VCaP (cell line): Measurements from ENCODE around the gene ARHGAP33.
A peak's percentile ranks its signal among the peaks of the same experiment; 100 is the strongest.

Experiments used
- H3K27ac ChIP-seq: fragments of 450-650 bp; 2 replicates; pipeline ENCODE4 v1.5.1; 2017
- TF ChIP-seq, protein P1 (sequence below): fragments of 450-650 bp; conservative IDR thresholded peaks from 2 replicates; pipeline ENCODE4 v1.5.1; 2017; ENCODE audit warnings: mild to moderate bottlenecking, moderate library complexity

Gene ARHGAP33, protein sequence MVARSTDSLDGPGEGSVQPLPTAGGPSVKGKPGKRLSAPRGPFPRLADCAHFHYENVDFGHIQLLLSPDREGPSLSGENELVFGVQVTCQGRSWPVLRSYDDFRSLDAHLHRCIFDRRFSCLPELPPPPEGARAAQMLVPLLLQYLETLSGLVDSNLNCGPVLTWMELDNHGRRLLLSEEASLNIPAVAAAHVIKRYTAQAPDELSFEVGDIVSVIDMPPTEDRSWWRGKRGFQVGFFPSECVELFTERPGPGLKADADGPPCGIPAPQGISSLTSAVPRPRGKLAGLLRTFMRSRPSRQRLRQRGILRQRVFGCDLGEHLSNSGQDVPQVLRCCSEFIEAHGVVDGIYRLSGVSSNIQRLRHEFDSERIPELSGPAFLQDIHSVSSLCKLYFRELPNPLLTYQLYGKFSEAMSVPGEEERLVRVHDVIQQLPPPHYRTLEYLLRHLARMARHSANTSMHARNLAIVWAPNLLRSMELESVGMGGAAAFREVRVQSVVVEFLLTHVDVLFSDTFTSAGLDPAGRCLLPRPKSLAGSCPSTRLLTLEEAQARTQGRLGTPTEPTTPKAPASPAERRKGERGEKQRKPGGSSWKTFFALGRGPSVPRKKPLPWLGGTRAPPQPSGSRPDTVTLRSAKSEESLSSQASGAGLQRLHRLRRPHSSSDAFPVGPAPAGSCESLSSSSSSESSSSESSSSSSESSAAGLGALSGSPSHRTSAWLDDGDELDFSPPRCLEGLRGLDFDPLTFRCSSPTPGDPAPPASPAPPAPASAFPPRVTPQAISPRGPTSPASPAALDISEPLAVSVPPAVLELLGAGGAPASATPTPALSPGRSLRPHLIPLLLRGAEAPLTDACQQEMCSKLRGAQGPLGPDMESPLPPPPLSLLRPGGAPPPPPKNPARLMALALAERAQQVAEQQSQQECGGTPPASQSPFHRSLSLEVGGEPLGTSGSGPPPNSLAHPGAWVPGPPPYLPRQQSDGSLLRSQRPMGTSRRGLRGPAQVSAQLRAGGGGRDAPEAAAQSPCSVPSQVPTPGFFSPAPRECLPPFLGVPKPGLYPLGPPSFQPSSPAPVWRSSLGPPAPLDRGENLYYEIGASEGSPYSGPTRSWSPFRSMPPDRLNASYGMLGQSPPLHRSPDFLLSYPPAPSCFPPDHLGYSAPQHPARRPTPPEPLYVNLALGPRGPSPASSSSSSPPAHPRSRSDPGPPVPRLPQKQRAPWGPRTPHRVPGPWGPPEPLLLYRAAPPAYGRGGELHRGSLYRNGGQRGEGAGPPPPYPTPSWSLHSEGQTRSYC

DNA sequence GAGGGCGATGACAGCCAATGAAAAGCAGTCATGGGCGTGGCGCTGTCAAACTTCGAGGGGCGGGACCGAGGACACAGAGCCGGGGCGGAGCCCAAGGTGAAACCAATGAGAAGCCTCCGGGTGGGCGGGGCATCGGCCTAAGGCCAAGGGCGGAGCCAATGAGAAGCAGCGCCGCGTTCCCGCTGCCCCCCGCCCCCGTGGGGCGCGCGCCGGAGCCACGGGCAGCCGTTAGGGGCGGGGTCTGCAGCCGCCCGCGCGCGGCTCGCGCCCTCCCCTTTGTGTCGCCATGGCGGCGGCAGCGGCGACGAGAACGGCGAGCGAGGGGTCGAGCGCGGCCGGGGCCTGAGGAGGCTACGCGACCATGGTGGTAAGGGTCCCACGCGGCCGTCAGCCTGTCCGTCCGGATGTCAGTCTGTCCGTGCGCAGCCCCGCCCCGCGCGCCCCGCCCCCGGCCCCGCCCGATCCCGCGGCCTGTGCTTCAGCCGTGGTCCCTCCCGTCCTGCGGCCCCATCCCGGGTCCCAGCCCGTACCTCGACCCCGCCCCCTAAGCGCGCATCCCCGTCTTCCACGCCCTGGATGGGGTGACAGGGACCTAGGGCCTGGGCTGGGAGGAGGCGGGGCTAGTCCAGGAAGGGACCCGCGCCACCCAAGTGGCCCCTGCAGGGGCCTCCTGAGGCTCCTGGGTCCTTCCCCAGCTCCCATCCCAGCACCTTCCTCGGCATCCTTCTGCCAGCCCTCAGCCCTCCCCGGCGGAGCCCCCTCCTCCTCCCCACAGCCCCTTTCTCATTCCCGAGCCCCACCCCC is at the start of gene ARHGAP33:
TSS of gene ARHGAP33 (plus strand) at position 267 of the 804 bp plus-strand sequence. CDS start at position 362, 95 bp downstream.
- TF ChIP-seq, protein P1, sequence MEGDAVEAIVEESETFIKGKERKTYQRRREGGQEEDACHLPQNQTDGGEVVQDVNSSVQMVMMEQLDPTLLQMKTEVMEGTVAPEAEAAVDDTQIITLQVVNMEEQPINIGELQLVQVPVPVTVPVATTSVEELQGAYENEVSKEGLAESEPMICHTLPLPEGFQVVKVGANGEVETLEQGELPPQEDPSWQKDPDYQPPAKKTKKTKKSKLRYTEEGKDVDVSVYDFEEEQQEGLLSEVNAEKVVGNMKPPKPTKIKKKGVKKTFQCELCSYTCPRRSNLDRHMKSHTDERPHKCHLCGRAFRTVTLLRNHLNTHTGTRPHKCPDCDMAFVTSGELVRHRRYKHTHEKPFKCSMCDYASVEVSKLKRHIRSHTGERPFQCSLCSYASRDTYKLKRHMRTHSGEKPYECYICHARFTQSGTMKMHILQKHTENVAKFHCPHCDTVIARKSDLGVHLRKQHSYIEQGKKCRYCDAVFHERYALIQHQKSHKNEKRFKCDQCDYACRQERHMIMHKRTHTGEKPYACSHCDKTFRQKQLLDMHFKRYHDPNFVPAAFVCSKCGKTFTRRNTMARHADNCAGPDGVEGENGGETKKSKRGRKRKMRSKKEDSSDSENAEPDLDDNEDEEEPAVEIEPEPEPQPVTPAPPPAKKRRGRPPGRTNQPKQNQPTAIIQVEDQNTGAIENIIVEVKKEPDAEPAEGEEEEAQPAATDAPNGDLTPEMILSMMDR = no peak
- peak within 1 kb of the TSS; percentile 66; the same call in 1 of the 2 replicates for H3K27ac ChIP-seq

DNA sequence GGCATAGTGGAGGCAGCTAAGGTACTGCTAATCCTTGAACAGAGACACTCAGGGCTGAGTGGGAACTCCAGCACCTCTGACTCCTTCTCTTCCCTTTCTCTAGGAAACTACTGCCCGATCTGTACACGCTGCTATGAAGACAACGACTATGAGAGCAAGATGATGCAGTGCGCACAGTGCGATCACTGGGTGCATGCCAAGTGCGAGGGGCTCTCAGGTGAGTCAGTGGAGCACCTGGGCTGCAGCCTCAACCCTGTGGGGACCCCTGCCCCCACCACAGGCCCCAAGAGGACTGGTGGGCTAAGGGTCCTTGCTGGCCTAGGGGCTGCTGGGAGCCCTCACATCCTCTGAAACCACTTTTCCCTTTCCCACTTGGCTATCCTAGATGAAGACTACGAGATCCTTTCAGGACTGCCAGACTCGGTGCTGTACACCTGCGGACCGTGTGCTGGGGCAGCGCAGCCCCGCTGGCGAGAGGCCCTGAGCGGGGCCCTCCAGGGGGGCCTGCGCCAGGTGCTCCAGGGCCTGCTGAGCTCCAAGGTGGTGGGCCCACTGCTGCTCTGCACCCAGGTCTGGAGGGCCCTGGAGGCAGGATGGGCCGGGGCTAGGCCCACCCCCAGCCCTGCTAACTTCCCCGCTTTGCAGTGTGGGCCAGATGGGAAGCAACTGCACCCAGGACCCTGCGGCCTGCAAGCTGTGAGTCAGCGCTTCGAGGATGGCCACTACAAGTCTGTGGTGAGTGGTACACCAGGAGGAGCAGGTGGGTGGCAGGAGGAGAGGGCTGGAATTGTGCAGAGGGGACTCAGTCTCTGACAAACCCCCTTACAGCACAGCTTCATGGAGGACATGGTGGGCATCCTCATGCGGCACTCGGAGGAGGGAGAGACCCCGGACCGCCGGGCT is 48.1 kb upstream of the ARHGAP33 start:
- no peak overlapping the region for H3K27ac ChIP-seq
- TF ChIP-seq, protein P1 = no peak

DNA sequence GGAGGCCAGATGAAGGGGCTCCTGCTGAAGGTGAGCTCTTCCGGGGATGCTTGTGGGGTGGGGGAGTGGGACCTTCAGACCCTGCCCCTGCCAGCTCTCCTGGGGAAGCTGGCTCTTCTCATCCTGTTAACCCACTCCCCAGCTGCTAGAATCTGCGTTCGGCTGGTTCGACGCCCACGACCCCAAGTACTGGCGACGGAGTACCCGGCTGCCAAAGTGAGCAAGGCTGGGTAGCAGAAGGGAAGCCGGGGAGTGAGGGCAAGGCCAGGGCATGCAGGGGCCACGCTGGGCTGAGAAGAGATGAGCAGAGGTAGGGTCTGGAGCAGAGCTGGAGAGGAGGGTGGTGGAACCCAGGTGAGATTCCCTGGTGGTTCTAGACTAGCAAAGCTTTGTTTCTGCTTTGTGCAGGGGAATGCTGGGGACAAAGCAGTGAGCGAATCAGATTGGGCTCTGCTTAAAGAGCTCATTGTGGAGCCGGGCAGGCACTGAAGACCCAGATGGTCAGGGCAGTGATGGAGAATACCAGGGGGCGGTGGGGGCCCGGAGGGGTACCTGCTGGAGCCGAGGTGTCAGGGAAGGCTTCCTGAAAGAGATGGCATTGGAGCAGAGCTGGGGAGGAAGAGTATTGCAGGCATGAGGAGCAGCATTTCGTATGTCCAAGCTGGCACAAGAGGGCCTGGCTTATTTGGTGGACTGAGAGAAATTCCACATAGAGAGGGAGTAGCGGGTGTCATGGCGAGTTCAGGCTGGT is 47.2 kb upstream of the ARHGAP33 start:
- TF ChIP-seq, protein P1 = no peak
- H3K27ac ChIP-seq = no peak overlapping the region

DNA sequence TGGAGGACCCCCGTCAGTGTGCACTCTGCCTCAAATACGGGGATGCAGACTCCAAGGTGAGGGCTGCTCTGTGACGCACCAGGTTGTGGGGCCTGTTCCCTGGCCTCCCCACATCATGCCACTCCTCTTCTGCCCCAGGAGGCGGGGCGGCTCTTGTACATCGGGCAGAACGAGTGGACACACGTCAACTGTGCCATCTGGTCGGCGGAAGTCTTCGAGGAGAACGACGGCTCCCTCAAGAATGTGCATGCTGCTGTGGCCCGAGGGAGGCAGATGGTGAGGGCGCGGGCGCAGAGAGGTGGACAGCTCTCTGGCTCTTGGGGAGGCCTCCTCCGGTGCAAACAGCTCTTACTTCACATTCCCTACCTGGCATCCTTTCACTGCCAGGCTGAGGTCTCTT is 46.3 kb upstream of the ARHGAP33 start:
- TF ChIP-seq, protein P1 = no peak
- H3K27ac ChIP-seq = no peak overlapping the region

DNA sequence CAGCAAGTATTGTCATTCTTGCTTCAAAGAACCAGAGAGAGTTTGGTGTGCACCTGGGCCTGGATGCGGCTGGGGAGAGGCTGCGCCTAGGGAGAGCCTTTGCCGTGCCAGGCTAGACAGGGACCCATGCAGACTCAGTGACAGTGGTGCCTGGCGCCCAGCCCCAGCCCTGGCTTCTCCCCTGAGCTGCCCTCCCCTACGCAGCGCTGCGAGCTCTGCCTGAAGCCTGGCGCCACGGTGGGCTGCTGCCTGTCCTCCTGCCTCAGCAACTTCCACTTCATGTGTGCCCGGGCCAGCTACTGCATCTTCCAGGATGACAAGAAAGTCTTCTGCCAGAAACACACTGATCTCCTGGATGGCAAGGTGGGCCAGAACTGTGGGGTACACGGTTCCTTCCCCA is 45.6 kb upstream of the ARHGAP33 start:
- no peak overlapping the region for H3K27ac ChIP-seq
- TF ChIP-seq, protein P1 = no peak
